ENCODE data around the gene SETD1B. TPM values are rescaled to one million over a fixed set of nuclear protein-coding genes. Genes with fewer than 3 reads are reported as not detected.

Gene SETD1B
- total RNA-seq, 2 donors from 2014 or later: 19.2 to 27.5 TPM

DNA sequence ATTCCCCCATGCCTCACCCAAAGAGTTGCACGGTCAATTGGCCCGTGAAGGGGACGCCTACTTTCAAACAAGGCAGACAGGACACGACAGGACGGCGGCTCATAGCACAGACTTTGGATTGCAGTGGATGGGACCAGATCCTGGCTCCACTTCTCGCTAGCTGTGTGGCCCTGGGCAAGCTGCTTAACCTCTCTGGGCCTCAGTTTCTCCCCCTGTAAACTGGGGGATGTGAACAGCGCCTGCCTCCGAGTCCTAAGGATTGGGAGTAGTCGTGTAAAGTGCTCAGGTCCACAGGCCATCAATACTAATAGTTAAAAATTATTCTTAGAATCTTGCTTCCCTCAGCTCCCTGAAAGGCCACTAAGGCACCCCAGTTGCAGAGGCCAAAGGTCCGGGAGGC is 23.4 kb upstream of the SETD1B start:
- Histone ChIP-seq H3K4me3 (no peak overlapping the region), H3K4me1 (replicated peaks) (peaks cover 5% of the 10 kb centered on the region), H3K36me3 (no peaks in the 10 kb centered on the region), H3K27me3 (replicated peaks; ENCODE audit: insufficient read depth) (no peaks in the 10 kb centered on the region), H3K27ac (no peak overlapping the region), H3K9me3 (no peaks in the 10 kb centered on the region)
- 97% methylated on average over 11 of the region's 11 CpGs for WGBS
- DNase-seq (ENCODE audit: low spot score): no peak
- TF ChIP-seq POLR2A (IDR thresholded peaks at IDR 0.05): no peak
- TF ChIP-seq, protein P1, sequence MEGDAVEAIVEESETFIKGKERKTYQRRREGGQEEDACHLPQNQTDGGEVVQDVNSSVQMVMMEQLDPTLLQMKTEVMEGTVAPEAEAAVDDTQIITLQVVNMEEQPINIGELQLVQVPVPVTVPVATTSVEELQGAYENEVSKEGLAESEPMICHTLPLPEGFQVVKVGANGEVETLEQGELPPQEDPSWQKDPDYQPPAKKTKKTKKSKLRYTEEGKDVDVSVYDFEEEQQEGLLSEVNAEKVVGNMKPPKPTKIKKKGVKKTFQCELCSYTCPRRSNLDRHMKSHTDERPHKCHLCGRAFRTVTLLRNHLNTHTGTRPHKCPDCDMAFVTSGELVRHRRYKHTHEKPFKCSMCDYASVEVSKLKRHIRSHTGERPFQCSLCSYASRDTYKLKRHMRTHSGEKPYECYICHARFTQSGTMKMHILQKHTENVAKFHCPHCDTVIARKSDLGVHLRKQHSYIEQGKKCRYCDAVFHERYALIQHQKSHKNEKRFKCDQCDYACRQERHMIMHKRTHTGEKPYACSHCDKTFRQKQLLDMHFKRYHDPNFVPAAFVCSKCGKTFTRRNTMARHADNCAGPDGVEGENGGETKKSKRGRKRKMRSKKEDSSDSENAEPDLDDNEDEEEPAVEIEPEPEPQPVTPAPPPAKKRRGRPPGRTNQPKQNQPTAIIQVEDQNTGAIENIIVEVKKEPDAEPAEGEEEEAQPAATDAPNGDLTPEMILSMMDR (IDR thresholded peaks at IDR 0.05): no peak
- no peak for TF ChIP-seq POLR2AphosphoS5 (IDR thresholded peaks at IDR 0.05)
- intact Hi-C loops (cut with DNase I): no loop called here

DNA sequence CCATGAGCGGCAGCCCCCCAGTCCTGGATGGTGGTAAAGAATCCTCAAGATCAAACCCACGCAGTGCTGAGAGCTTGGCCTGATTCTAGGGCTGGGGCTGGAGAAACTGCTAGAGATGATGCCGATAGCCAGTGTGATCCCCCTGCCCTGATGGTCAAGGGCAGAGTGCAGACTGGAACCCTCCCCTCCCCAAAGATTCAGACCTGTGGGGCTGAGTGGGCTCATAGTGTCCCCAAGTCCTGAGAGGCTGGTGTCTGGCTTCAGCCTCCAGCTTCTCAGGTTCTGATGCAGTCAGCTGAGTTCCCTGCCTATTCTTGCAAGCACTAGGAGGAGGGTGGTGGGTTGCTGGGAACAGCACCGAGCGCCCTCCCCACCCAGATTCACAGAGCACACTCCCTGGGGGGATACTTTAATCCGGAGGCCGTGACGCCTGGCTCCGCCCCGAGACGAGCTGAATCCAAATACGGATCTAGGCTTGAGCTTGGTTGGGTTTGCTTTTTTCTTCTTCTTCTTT is 22.3 kb upstream of the SETD1B start:
- H3K9me3 ChIP-seq: no peaks in the 10 kb centered on the region
- intact Hi-C loops (cut with DNase I): no loop called here
- H3K4me3 ChIP-seq: no peak overlapping the region
- no peak for TF ChIP-seq POLR2A (IDR thresholded peaks at IDR 0.05)
- H3K27ac ChIP-seq: peak overlapping the region; percentile 30 to 37
- no peaks in the 10 kb centered on the region for H3K27me3 ChIP-seq (replicated peaks; ENCODE audit: insufficient read depth)
- DNase-seq (ENCODE audit: low spot score): no peak
- H3K36me3 ChIP-seq: no peaks in the 10 kb centered on the region
- peaks cover 5% of the 10 kb centered on the region for H3K4me1 ChIP-seq (replicated peaks)
- 27% methylated on average over 12 of the region's 12 CpGs for WGBS

DNA sequence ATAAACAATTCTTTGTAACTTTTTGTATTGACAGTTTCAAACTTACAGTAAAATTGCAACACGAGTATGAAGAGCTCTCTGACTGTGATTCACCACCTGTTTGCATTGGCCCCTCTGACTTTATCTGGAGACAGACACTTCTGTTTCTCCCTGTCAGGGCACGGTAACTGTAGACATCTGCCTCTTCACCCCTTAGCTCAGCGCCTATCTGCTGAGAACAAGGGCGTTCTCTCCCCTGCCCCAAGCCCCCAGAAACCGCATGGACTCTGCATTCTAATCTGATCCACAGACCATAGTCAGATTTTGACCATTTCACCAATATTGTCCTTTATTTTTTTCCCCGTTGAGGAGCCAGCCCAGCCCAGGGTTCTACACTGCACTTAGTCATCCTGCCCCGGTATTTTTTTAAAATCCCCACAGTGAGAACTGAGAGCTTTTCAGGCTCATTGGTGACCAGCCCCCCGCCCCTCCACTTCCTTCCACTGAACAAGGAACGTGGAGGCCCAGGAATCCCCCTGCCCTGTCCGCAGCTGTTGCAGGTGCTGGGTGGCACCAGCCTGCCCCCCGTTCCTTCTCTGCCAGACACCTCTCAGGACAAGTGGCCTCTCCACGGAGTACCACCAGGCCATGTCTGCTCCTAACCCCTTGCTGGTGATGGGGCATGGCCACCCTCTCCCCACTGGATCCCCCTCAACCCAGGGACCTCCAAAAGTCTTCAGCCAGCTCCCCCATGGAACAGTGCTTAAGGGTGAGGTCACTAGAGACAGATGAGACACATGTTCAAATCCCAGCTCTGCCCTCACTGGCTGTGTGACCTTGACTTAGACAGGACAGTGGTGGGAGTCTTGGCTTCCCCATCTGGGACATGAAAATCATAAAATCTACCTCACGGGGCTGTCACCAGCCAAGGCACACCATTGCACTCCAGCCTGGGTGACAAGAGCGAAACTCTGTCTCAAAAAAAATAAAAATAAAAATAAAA is 21.5 kb upstream of the SETD1B start:
- no peaks in the 10 kb centered on the region for H3K27me3 ChIP-seq (replicated peaks; ENCODE audit: insufficient read depth)
- DNase-seq (ENCODE audit: low spot score): no peak
- WGBS: 42% methylated on average over 14 of the region's 14 CpGs
- H3K4me1 ChIP-seq (replicated peaks): peaks cover 5% of the 10 kb centered on the region
- H3K4me3 ChIP-seq: no peak overlapping the region
- H3K27ac ChIP-seq: peak overlapping the region; percentile 30 to 37
- TF ChIP-seq POLR2A (IDR thresholded peaks at IDR 0.05) (no peak), POLR2AphosphoS5 (IDR thresholded peaks at IDR 0.05) (no peak)
- TF ChIP-seq, protein P1 (IDR thresholded peaks at IDR 0.05): no peak
- intact Hi-C loops (cut with DNase I): no loop called here
- no peaks in the 10 kb centered on the region for H3K9me3 ChIP-seq
- no peaks in the 10 kb centered on the region for H3K36me3 ChIP-seq

DNA sequence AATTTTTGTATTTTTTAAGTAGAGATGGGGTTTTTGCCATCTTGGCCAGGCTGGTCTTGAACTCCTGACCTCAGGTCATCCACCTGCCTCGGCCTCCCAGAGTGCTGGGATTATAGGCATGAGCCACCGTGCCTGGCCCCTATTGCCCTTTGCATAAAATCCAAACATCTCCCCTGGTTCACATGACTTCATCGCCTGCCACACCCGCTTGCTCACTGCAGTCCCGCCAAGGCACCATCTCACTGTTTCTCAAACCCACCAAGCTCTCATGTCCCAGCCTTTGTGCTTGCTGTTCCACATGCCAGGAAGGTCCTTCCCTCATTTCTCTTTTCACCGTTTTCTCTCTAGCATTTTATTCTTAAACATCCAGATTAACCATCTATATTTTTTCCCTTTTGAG is 20.0 kb upstream of the SETD1B start:
- peaks cover 5% of the 10 kb centered on the region for H3K4me1 ChIP-seq (replicated peaks)
- DNase-seq (ENCODE audit: low spot score): no peak
- intact Hi-C loops (cut with DNase I): no loop called here
- no peaks in the 10 kb centered on the region for H3K27me3 ChIP-seq (replicated peaks; ENCODE audit: insufficient read depth)
- no peak overlapping the region for H3K27ac ChIP-seq
- WGBS: 67% methylated on average over 6 of the region's 6 CpGs
- no peaks in the 10 kb centered on the region for H3K36me3 ChIP-seq
- H3K4me3 ChIP-seq: no peak overlapping the region
- no peak for TF ChIP-seq POLR2A (IDR thresholded peaks at IDR 0.05)
- TF ChIP-seq POLR2AphosphoS5 (IDR thresholded peaks at IDR 0.05): no peak
- TF ChIP-seq, protein P1 (IDR thresholded peaks at IDR 0.05): no peak
- no peaks in the 10 kb centered on the region for H3K9me3 ChIP-seq

DNA sequence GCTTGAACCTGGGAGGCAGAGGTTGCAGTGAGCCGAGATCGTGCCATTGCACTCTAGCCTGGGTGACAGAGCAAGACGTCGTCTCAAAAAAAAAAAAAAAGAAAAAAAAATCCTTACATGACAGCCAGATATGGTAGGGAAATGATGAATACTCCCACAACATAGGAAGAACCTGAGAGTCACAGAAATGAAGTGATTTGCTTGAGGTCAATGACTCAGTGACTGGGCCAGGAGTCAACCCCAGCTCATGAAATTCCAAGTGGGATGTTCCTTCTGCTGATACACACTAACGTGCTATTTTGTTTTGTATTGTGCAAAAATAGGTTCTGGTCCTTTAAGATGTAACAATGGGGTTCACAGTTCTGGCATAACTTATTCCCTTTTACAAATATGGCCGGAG is 19.3 kb upstream of the SETD1B start:
- Histone ChIP-seq H3K27ac (no peak overlapping the region), H3K9me3 (no peaks in the 10 kb centered on the region), H3K36me3 (no peaks in the 10 kb centered on the region), H3K27me3 (replicated peaks; ENCODE audit: insufficient read depth) (no peaks in the 10 kb centered on the region), H3K4me3 (no peak overlapping the region), H3K4me1 (replicated peaks) (peaks cover 5% of the 10 kb centered on the region)
- intact Hi-C loops (cut with DNase I): no loop called here
- WGBS: 52% methylated on average over 6 of the region's 6 CpGs
- no peak for DNase-seq (ENCODE audit: low spot score)
- no peak for TF ChIP-seq POLR2AphosphoS5 (IDR thresholded peaks at IDR 0.05)
- TF ChIP-seq POLR2A (IDR thresholded peaks at IDR 0.05): no peak
- TF ChIP-seq, protein P1 (IDR thresholded peaks at IDR 0.05): no peak

Data from prostate gland (tissue), 2 donors.